Occipital lobe (tissue), 3 donors: ENCODE results near the gene TRMT61B. TPM values are rescaled to one million over a fixed set of nuclear protein-coding genes. Genes with fewer than 3 reads are reported as not detected.
A peak's percentile ranks its signal among the peaks of the same experiment; 100 is the strongest.

Source experiments
- DNase-seq: peaks from one replicate; lab custom pipeline; 2025; lab: John Stamatoyannopoulos, UW
- small RNA-seq: library from RNA; depleted of rRNA; stranded (forward); fragments of <200 nt; gene quantifications from one replicate; pipeline ENCODE3, GENCODE V24; 2014
- total RNA-seq: library from RNA; depleted of rRNA; stranded (reverse); fragments of >200 nt; gene quantifications from one replicate; pipeline ENCODE4 v1.2.3, GENCODE V29; 2014

Gene TRMT61B
- total RNA-seq, 1 donor from 2014 or later = 42.0 TPM

GRCh38 chr2:28855977-28856376 lies 14.1 kb downstream of the TRMT61B start:
- no peak for DNase-seq

GRCh38 chr2:28855193-28855592 lies 14.9 kb downstream of the TRMT61B start:
- DNase-seq = no peak

- DNase-seq = no peak
Observed at GRCh38 chr2:28842042-28842441, 28.1 kb downstream of the TRMT61B start.

- no peak for DNase-seq
Observed at GRCh38 chr2:28838971-28839370, 31.1 kb downstream of the TRMT61B start.

GRCh38 chr2:28835781-28836180 lies 34.3 kb downstream of the TRMT61B start:
- DNase-seq = no peak

GRCh38 chr2:28833740-28834470 lies 36.2 kb downstream of the TRMT61B start:
- DNase-seq = no peak

GRCh38 chr2:28828382-28828781 lies 41.7 kb downstream of the TRMT61B start:
- DNase-seq = no peak

- DNase-seq = no peak
Observed at GRCh38 chr2:28824870-28825269, 45.2 kb downstream of the TRMT61B start.

- no peak for DNase-seq
Observed at GRCh38 chr2:28824207-28824606, 45.9 kb downstream of the TRMT61B start.

- DNase-seq = no peak
Observed at GRCh38 chr2:28822036-28822435, 48.1 kb downstream of the TRMT61B start.

GRCh38 chr2:28821295-28821958 lies 48.7 kb downstream of the TRMT61B start:
- no peak for DNase-seq

GRCh38 chr2:28818053-28818452 lies 52.1 kb downstream of the TRMT61B start:
- no peak for DNase-seq

- DNase-seq = peak; percentile 39
Observed at GRCh38 chr2:28810384-28811285, 59.5 kb downstream of the TRMT61B start, which contains the start of gene SPDYA. TSS of gene SPDYA (plus strand) at chr2:28810834. CDS start at chr2:28816015, 5,181 bp downstream.

GRCh38 chr2:28809927-28810326 lies 60.2 kb downstream of the TRMT61B start:
- no peak for DNase-seq

- DNase-seq = no peak
Observed at GRCh38 chr2:28802975-28803429, 67.1 kb downstream of the TRMT61B start.

GRCh38 chr2:28801726-28802125 lies 68.4 kb downstream of the TRMT61B start:
- DNase-seq = no peak

Small RNA genes within 50 kb of the gene (small RNA-seq; reads per million reads assigned to genes)
- 643 reads per million, percentile 98 among the genes with 10 or more reads in this experiment for gene SNORD92

Other genes with a start within 250 kb of the TRMT61B start
- gene PPP1CB, start 118.5 kb downstream of the TRMT61B start, total RNA-seq = 433 TPM
- 1.4 TPM for gene SPDYA, start 59.5 kb downstream of the TRMT61B start, total RNA-seq
- gene WDR43, start 24.4 kb upstream of the TRMT61B start, total RNA-seq = 55.1 TPM
- gene TOGARAM2, start 111.0 kb upstream of the TRMT61B start, total RNA-seq = under 0.01 TPM
- gene PCARE, start 204.2 kb upstream of the TRMT61B start, total RNA-seq = under 0.01 TPM
- gene CLIP4, start 245.1 kb upstream of the TRMT61B start, total RNA-seq = 51.5 TPM